GM19023 (cell line): ENCODE measurements around the gene CBLB.

Experiments
- ATAC-seq: cut with Tn5 transposase; IDR thresholded peaks from one replicate; pipeline ENCODE4 v1.9.1; 2021; ENCODE audit warnings: mild to moderate bottlenecking, moderate library complexity; ENCODE audit not compliant: unreplicated experiment

Gene CBLB

DNA sequence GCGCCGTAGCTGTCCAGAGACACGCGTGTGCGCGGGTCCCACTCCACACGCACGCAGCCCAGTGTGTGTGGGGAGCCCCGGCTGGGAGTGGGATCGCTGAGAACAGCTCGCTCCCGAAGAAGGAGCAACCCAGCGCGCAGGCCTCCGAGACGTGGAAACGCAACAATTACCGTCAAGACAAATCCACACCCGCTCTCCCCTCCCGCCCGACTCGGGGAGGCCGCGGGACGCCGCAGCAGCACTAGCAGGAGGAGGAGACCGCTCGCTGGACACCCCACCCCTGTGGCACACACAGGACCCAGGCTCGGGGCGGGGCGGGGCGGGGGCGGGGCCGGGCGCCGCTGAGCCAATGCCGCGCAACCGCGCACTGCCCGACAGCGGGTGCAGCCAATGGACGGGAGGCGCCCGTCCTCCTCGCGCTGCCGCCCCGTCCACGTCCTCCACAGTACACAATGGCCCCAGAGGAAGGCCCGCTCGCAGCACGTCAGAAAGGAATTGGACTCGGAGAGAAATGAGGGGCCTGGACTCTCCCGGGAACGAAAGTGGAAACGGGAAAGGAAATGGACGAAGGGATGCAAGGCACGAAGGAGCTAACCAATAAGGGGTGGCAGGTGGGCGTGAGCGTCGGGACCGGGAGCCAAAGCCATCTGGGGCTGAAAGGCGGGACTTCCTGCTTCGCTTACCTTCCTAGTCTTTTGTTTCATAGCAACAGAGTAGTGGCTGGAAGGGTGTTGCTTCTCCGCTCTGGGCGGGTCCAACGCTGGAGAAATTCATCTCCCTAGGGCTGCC lies at the start of gene CBLB:
Gene CBLB (minus strand): TSS at position 271 of the 789 bp plus-strand sequence. CDS start 1,435 bp downstream, outside the sequence.
- peak; percentile 91 for ATAC-seq

GRCh38 chr3:105916767-105917166 lies 48.0 kb upstream of the CBLB start:
- ATAC-seq = no peak

- ATAC-seq = no peak
These were observed 46.7 kb upstream of the CBLB start for GRCh38 chr3:105915524-105915923.

GRCh38 chr3:105913616-105914015 lies 44.8 kb upstream of the CBLB start:
- no peak for ATAC-seq

GRCh38 chr3:105912891-105913290 lies 44.1 kb upstream of the CBLB start:
- no peak for ATAC-seq

DNA sequence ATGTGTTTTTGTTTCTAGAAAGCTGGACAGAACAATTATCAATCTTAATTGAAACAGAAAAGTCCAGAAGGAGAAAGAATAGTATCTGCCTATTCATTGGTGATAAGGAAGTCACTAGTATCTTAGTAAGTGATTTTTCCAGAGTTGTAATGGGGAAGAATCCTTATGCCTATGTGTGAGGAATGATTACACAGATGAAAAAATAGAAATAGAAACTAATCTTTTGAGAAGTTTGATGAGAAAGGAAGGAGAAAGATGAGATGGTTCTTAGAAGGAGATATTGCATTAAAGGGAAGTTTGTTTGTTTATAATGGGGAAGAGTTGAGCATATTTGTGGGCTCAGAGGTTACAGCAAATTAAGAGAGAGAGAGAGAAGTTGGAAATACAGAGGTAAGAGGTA lies 42.7 kb upstream of the CBLB start:
- ATAC-seq = no peak

DNA sequence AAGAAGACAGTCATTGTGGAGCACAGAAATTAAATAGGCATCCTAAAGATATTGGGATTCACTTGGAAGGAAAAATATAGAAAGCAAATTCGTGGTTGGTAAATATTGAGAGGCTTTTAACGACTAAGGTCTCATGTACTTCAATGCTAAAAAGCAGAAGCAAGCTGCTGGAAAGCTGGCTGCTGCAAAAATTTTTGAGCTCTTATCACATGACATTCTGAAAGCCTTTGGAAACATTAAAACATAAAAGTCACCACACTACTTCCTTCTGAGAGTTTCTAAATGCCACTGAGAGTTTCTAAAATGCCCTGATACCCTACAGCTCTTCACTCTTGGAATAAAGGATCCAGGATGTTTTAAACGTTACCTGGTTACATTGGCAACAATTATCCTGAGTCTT lies 39.0 kb upstream of the CBLB start:
- ATAC-seq = no peak

DNA sequence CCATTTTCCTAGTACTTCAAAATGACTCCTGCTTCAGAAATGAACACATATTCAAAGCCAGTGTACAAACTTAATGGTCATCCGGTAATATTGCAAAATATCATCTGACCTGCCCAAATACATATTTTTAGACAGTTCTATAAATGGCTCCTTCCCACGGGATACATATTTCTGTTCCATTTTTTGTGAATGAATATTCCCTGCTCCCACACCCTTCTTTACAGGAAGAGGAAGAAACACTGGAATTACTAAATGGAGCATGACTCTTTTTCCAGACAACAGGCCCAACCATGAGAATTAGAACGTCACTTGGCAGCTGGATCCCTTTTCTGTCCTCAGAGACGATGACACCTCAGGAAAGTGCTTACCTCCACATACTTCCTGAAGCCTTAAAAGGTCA lies 38.0 kb upstream of the CBLB start:
- no peak for ATAC-seq

GRCh38 chr3:105906345-105906744 lies 37.5 kb upstream of the CBLB start:
- ATAC-seq = no peak

- no peak for ATAC-seq
These were observed 36.5 kb upstream of the CBLB start for GRCh38 chr3:105905328-105905727.

DNA sequence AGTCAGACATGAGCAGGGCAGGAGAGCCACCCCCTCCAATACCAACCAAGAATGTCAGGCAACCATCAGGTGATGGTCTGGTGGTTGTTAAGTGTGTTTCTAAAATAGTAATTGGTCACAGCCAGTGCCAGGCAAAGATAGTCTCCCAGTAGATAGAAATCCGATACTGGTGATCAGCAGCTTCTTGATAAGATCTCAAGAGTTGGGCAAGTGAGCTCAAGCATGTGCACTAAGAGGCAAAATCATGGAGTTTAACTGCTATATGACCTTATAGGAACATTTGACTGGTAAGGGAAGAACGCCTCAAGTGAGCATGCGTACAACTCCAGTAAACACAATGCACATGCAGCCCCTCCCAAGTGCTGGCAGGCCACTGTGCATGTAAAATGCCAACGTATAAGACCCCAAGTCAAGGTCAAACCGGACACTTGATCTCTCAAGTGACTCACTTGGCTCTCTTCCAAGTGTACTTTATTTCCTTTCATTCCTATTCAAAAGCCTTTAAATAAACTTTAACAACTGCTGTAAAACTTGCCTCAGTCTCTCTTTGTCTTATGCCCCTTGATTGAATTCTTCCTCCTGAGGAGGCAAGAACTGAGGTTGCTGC lies 36.0 kb upstream of the CBLB start:
- no peak for ATAC-seq

GRCh38 chr3:105904251-105904650 lies 35.4 kb upstream of the CBLB start:
- no peak for ATAC-seq

DNA sequence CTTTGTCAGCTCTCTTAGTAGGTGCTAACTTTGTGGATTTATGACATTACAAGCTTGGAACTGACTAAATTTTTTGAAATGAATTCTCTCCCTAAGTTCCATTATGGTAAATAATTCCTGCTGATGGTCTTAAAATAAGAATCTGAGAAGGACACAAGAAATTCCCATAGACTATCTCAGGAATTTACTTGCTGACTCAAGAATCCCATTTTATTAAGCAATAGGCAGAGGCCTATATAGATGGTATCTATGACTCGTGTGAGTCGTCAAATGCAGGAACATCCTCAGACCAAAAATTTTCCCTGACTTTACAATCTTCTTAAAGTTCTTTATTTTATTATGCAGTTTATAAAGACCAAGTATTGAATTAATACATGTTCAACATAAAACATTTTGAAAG lies 30.7 kb upstream of the CBLB start:
- no peak for ATAC-seq

DNA sequence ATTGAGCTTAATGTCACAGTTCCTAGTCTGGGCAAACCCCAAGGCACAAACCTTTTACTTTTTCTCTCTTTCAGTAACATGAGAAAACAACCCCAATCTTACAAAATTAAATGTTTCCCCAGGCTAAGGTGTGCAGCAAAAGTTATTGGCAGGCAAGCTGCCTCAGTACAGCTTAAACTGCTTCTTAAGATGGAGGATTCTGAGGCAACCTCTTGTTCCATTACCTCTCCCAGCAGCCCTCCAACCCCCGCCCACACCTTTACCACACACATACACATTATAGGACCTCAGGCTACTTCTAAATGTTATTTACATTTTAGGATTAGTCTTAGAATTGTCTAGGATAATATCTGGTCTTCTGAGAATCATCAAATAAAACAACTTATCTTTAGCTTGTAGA lies 22.3 kb upstream of the CBLB start:
- no peak for ATAC-seq

DNA sequence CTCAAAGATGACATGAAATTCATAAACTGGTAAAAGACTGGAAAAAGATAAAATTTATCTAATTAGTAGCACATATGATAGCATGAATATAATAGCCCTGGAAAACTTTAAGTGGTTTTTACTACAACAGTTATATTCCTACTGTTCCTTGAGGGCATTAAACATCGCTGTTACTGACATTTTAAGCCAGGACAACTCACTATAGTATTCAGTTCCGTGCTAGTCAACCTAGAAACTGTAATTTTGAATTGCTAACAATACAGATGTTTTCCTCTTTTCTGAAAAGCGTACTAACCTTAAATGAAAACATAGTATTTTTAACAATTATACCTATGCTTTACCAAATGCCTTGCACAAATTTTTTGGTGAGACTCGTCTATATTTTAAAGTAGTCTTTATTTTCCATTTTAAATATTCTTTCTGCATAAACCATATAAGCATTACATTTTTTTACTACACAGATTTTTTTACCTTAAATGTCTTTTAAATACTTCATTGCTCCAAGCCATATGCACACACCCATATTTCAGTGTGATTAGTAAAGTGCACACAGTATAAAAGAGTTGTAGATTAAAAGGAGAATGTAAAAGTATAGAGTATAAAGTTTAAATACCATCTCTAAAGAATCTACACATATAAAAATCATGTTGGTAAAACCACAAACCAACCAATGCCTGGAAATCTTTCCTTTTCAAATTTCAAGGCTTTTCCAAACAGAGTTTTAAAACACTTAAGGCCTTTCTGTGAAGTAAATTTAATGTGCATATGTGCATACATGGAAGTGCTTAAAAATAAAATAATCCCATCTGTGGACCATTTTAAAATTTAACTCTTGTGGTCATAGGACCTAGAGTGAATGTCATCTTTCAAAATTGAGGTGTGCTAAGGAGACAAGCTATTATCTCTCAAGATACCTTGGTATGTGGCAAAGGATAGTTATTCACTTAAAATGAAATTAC lies 20.1 kb upstream of the CBLB start:
- no peak for ATAC-seq

GRCh38 chr3:105885256-105885655 lies 16.4 kb upstream of the CBLB start:
- no peak for ATAC-seq

DNA sequence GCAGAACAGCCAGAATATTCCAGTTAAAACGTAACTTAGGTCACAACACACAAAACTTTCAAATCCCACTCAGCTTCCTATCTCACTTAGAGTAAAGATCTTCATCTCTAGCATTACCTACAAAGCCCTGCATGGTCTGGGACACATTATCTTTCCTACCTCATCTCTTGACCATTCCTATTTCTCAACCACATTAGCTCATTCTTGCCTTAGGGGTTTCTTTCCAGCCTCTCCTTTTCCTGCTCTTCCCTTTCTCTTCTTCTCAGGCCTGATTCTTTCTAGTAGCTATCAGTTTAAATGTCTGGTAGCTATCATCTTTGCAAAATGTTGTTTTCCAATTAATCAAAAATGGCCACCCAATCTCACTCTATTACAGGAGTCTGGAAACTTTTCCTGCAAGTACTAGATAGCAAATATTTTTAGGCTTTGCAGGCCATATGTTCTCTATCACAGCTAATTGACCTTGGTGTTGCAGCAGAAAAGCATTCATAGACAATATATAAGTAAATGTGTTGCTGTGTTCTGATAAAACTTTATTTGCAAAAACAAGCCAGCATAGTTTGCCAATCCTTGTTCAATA lies 15.1 kb upstream of the CBLB start:
- no peak for ATAC-seq

DNA sequence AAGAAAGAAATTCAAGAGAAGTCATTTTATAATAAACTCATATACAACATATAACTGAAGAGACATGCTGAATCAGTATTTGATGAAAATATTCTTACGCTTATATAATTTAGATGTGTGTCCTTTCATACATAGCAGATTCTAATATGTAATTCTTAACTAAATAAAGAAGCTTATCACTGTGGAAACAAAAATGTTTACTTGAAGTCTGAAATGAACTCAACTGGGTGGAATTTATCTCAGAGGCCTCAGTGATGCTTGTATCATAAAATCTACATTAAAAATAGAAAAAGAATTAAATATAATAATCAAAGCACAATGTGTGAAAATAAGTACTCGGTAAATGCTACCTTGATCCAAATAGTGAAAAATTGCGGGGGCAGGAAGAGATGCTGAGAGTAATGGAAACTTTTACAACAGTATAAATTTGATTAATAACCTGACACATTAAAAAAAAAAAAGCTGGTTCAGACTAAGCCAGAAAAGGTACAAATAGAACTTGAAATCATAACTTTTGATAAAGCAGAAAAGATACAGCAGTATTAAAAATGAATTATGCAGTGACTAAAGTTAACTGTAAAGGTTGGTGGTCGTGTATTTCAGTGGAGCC lies 12.0 kb upstream of the CBLB start:
- ATAC-seq = no peak

GRCh38 chr3:105878061-105878460 lies 9.2 kb upstream of the CBLB start:
- no peak for ATAC-seq

- no peak for ATAC-seq
These were observed 8.6 kb upstream of the CBLB start for GRCh38 chr3:105877336-105877910.
